Measurements from ENCODE around the gene FNBP1. TPM values are rescaled to one million over a fixed set of nuclear protein-coding genes. Genes with fewer than 3 reads are reported as not detected.

FNBP1 gene
- total and polyA plus RNA-seq, 2 experiments from 2014 or later: 26.6 to 28.8 TPM

- no peak for TF ChIP-seq NANOG (IDR thresholded peaks at IDR 0.05; ENCODE audit: borderline replicate concordance)
- no peak for TF ChIP-seq ETS1 (IDR thresholded peaks at IDR 0.05)
- no peak for TF ChIP-seq ZNF462 (CRISPR knock-in tag; IDR thresholded peaks at IDR 0.05)
Measured at GRCh38 chr9:129904734-129905133, 138.3 kb downstream of the FNBP1 start (continued).

DNA sequence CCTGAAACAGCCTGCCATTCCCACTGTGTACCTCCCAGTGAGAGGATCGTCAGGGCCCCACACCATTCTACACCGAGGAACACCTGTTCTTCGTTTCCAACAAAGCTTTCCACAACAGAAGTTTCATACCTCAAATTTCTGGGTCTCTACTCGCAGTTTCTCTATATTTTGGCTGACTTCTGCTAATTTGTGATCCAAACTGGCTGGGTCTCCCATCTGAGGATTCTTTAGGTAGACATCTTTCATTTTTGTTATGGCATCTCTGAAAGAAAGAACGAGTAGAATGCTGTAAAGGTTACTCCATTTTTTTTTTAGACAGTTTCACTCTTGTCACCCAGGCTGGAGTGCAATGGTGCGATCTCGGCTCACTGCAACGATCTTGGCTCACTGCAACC, 140.3 kb downstream of the FNBP1 start:
- no peak for ATAC-seq
- H3K4me2 ChIP-seq: no peak overlapping the region
- H3K27ac Mint-ChIP-seq: no peak overlapping the region
- H3K4me3 Mint-ChIP-seq: no peak overlapping the region
- H3K9me3 Mint-ChIP-seq: no peaks in the 10 kb centered on the region; the same call in 2 of the 3 replicates
- H3K9me2 ChIP-seq (ENCODE audit: insufficient read depth): no peaks in the 10 kb centered on the region
- peaks cover 5% of the 10 kb centered on the region; the same call in 2 of the 3 replicates for H3K4me1 Mint-ChIP-seq
- no peaks in the 10 kb centered on the region for H4K20me1 ChIP-seq (replicated peaks; ENCODE audit: insufficient read depth)
- peaks cover 42% of the 10 kb centered on the region for H3K36me3 Mint-ChIP-seq (ENCODE audit: low read depth)
- H2AFZ ChIP-seq: no peak overlapping the region
- no peak overlapping the region for H3K4me3 ChIP-seq
- no peaks in the 10 kb centered on the region for H3F3A ChIP-seq (replicated peaks; ENCODE audit: low read depth)
- H3K27me3 Mint-ChIP-seq (ENCODE audit: insufficient read depth, low read depth, poor library complexity): peaks cover 9% of the 10 kb centered on the region
- H3K27me3 ChIP-seq (ENCODE audit: insufficient read depth): no peaks in the 10 kb centered on the region
- no peak for DNase-seq (ENCODE audit: low spot score)
- H3K79me2 ChIP-seq (replicated peaks; ENCODE audit: insufficient read depth): no peaks in the 10 kb centered on the region
- H3K4me1 ChIP-seq (ENCODE audit: insufficient read depth): no peaks in the 10 kb centered on the region
- H3K36me3 ChIP-seq (ENCODE audit: insufficient read depth): peaks cover 8% of the 10 kb centered on the region
- no peak overlapping the region for H3K27ac ChIP-seq (ENCODE audit: low read depth)
- TF ChIP-seq POLR2AphosphoS5 (IDR thresholded peaks at IDR 0.05; ENCODE audit: low read depth): no peak
- TF ChIP-seq EZH2phosphoT487 (IDR thresholded peaks at IDR 0.05; ENCODE audit: unreplicated experiment): no peak
- TF ChIP-seq ZNF462 (CRISPR knock-in tag; IDR thresholded peaks at IDR 0.05): no peak
- no peak for TF ChIP-seq JUNB (IDR thresholded peaks at IDR 0.05; ENCODE audit: unreplicated experiment)
- no peak for TF ChIP-seq ZNF331 (CRISPR knock-in tag; IDR thresholded peaks at IDR 0.05; ENCODE audit: low read depth)
- no peak for TF ChIP-seq NANOG (IDR thresholded peaks at IDR 0.05; ENCODE audit: borderline replicate concordance)
- TF ChIP-seq ZNF114 (CRISPR knock-in tag; IDR thresholded peaks at IDR 0.05): no peak
